Thyroid gland (tissue), 4 donors: ENCODE measurements around the gene CPLX1.

ENCODE experiments used
- CTCF ChIP-seq, 6 experiments: fragments of 200-600 bp in 3 of 6; fragments of 450-650 bp in 3 of 6; sonication (generic) in 3 of 6; IDR thresholded peaks; one replicate each; pipeline ENCODE4 v1.5.1; 2016 to 2019; ENCODE audit warnings: antibody characterized with exemption in 6 of 6, mild to moderate bottlenecking in 2 of 6, inconsistent platforms in 1 of 6, moderate library complexity in 1 of 6
- POLR2A ChIP-seq, 2 donors: fragments of 450-650 bp; IDR thresholded peaks; one replicate each; pipeline ENCODE4 v1.6.1; 2017; ENCODE audit warnings: antibody characterized with exemption in 2 of 2, mild to moderate bottlenecking in 2 of 2, moderate library complexity in 1 of 2

GRCh38 chr4:828641-829271 is 2.8 kb upstream of the CPLX1 start:
- no peak for TF ChIP-seq CTCF (IDR thresholded peaks at IDR 0.05)
- no peak for TF ChIP-seq POLR2A (IDR thresholded peaks at IDR 0.05)
